Measurements from ENCODE around the gene COBL.

The COBL gene

DNA sequence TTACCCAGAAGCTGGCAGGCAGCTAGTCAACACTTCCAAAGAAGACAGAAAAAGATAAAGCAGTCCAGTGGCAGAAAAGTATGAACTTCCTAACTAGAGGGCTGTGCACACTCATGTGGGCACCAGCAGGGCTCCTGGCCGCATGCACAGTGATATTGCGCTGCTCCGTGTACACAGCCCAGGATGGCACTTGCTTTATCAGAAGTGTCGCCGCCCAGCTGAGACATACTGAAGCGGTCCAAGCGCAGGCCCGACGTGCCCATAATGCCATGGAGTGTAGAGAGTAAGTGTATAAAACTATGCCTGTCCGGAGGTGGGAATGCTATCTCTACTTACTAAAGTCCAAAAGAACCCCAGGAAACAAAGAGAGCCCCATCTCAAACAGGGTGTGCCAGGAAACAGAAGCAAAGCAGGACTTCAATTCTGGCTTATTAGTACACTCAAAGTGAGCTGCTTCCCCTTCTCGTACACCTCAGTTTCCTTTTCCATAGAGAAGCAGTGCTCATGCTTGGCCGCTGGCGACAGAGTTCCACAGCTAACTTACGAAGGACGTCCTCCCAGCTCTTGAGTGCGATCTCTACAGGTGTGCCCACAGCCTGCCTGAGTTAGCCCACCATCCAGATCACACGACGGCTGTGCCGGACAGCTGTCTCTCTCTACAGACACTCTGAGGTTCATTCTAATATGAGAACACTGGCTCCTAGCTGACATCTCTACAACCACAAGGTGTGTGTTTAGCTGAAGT lies 234.3 kb downstream of the COBL start:
- no peak for TF ChIP-seq TCF12 (IDR thresholded peaks at IDR 0.05; ENCODE audit: low read depth)
- TF ChIP-seq YY1 (IDR thresholded peaks at IDR 0.05; ENCODE audit: low read depth), result no peak

DNA sequence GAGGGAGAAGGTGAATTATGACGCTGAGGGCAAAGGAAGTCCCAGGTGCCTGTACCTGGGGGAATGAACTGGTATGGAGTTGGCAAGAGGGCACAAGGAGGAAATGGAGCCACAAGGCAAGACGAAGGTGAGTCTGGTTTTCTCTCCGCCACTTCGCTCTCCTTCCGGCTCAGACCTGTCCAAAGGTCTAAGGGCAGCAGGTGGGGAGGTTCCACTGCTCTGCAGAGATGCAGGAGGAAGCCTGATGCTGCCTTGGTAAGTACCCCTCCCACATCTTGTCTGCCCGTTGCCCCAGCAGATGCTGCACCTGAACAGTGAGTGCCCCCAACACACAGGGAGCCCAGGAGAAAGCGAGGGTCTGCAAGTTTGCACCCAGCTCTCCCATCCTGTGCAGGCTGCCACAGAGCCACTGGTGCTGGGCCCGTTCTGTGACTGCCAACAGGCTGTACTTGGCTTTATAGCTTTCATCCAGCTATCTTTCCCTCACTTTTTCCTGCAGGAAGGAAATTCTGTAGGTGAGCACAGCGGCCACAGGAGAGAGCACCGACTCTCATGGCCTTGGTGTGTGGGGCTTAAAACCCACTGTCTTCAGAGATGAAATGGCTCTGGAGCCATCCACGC lies 235.2 kb downstream of the COBL start:
- TF ChIP-seq EGR1 (IDR thresholded peaks at IDR 0.05), result no peak
- no peak for TF ChIP-seq TCF12 (IDR thresholded peaks at IDR 0.05; ENCODE audit: low read depth)
- no peak for TF ChIP-seq ZBTB7A (IDR thresholded peaks at IDR 0.05; ENCODE audit: low read depth)
- no peak for TF ChIP-seq CREB1 (IDR thresholded peaks at IDR 0.05; ENCODE audit: low read depth)

DNA sequence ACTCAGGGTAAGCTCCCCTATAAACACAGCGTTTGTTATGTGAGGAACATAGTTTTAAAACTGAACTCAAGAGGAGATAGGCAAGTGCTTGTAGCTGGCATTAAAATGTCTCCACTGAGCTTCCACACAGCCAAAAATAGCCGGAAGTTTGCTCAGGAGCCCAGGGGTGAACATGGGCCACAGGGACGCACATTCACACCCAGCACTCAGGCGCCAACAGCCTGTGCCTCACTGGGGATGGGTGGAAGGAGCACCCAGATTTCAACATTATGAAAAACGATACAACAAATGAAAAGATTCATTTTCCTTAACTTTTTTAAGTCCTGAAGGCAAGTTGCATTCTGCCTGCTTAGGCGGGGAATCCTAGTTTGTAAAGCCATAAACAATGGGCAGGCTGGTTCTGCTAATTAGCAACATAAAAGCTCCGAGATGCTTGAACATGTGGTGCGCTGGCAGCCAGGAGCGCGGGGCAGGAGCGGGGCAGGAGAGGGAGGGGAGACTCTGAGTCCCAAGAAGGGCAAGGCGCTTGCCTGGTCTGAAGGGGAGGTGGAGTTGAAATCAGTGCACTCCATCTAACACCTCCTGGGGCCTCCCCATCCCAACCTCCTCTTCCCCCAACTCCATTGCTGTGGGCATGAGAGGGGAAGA lies 235.9 kb downstream of the COBL start:
- TF ChIP-seq, protein P1, sequence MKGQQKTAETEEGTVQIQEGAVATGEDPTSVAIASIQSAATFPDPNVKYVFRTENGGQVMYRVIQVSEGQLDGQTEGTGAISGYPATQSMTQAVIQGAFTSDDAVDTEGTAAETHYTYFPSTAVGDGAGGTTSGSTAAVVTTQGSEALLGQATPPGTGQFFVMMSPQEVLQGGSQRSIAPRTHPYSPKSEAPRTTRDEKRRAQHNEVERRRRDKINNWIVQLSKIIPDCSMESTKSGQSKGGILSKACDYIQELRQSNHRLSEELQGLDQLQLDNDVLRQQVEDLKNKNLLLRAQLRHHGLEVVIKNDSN (IDR thresholded peaks at IDR 0.05), result no peak
- TF ChIP-seq, protein P2, sequence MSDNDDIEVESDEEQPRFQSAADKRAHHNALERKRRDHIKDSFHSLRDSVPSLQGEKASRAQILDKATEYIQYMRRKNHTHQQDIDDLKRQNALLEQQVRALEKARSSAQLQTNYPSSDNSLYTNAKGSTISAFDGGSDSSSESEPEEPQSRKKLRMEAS (IDR thresholded peaks at IDR 0.05), result no peak
- no peak for TF ChIP-seq TAF1 (IDR thresholded peaks at IDR 0.05; ENCODE audit: low read depth)
- TF ChIP-seq RAD21 (IDR thresholded peaks at IDR 0.05; ENCODE audit: low read depth), result no peak
- no peak for TF ChIP-seq NFIC (IDR thresholded peaks at IDR 0.05)
- TF ChIP-seq CEBPB (IDR thresholded peaks at IDR 0.05), result no peak
- TF ChIP-seq YY1 (IDR thresholded peaks at IDR 0.05; ENCODE audit: low read depth), result no peak

DNA sequence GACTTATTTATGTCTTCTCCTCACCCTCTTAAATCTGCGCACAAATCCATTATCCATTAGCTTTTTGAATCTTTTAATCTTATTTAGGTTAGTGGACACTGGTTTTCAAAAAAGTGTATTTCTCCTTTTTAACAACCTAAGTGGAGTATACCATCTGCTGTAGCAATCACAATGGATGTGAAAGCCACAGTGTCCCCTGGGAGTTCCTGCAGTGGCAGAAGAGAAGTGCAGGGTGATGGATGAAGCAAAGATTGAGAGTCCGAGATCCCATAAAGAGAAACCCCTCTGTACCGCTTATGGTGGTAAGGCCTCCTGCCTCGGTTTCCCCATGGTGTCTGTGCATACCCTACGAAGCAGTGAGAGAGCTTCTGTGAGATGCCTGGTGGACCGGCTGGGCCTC lies 236.4 kb downstream of the COBL start:
- no peak for TF ChIP-seq NFIC (IDR thresholded peaks at IDR 0.05)
- no peak for TF ChIP-seq CREB1 (IDR thresholded peaks at IDR 0.05; ENCODE audit: low read depth)
- TF ChIP-seq RAD21 (IDR thresholded peaks at IDR 0.05; ENCODE audit: low read depth), result no peak
- TF ChIP-seq EGR1 (IDR thresholded peaks at IDR 0.05), result no peak
- no peak for TF ChIP-seq CEBPB (IDR thresholded peaks at IDR 0.05)
- TF ChIP-seq TCF12 (IDR thresholded peaks at IDR 0.05; ENCODE audit: low read depth), result no peak
- TF ChIP-seq TEAD4 (IDR thresholded peaks at IDR 0.05), result no peak
- TF ChIP-seq, protein P1 (IDR thresholded peaks at IDR 0.05), result no peak
- no peak for TF ChIP-seq ZBTB7A (IDR thresholded peaks at IDR 0.05; ENCODE audit: low read depth)
- TF ChIP-seq FOXM1 (IDR thresholded peaks at IDR 0.05; ENCODE audit: borderline replicate concordance, low read depth), result no peak
- no peak for TF ChIP-seq YY1 (IDR thresholded peaks at IDR 0.05; ENCODE audit: low read depth)

DNA sequence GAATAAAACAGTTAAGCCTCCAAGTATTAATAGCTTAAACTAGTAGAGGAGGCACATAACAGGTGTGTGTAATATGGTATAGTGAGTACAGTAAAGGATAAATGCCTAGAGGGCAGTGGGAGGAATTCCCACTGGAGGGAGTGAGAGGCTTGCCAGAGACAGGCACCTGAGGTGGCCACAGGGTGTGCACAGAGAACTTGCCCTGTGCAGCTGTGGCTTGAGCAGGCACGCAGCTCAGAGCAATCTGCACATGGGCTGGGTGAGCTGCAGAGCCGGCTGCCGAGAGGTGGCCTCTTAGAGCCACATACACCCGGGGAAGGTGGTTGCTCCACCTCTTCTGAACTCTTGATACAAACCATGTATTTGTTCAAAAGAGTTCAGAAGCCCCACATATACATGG lies 237.1 kb downstream of the COBL start:
- TF ChIP-seq, protein P1 (IDR thresholded peaks at IDR 0.05), result no peak
- no peak for TF ChIP-seq YY1 (IDR thresholded peaks at IDR 0.05; ENCODE audit: low read depth)
- TF ChIP-seq ZBTB7A (IDR thresholded peaks at IDR 0.05; ENCODE audit: low read depth), result no peak
- no peak for TF ChIP-seq RAD21 (IDR thresholded peaks at IDR 0.05; ENCODE audit: low read depth)
- TF ChIP-seq FOXM1 (IDR thresholded peaks at IDR 0.05; ENCODE audit: borderline replicate concordance, low read depth), result no peak
- TF ChIP-seq, protein P3, sequence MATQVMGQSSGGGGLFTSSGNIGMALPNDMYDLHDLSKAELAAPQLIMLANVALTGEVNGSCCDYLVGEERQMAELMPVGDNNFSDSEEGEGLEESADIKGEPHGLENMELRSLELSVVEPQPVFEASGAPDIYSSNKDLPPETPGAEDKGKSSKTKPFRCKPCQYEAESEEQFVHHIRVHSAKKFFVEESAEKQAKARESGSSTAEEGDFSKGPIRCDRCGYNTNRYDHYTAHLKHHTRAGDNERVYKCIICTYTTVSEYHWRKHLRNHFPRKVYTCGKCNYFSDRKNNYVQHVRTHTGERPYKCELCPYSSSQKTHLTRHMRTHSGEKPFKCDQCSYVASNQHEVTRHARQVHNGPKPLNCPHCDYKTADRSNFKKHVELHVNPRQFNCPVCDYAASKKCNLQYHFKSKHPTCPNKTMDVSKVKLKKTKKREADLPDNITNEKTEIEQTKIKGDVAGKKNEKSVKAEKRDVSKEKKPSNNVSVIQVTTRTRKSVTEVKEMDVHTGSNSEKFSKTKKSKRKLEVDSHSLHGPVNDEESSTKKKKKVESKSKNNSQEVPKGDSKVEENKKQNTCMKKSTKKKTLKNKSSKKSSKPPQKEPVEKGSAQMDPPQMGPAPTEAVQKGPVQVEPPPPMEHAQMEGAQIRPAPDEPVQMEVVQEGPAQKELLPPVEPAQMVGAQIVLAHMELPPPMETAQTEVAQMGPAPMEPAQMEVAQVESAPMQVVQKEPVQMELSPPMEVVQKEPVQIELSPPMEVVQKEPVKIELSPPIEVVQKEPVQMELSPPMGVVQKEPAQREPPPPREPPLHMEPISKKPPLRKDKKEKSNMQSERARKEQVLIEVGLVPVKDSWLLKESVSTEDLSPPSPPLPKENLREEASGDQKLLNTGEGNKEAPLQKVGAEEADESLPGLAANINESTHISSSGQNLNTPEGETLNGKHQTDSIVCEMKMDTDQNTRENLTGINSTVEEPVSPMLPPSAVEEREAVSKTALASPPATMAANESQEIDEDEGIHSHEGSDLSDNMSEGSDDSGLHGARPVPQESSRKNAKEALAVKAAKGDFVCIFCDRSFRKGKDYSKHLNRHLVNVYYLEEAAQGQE (IDR thresholded peaks at IDR 0.05; ENCODE audit: low read depth), result no peak
- no peak for TF ChIP-seq CEBPB (IDR thresholded peaks at IDR 0.05)
- TF ChIP-seq, protein P2 (IDR thresholded peaks at IDR 0.05), result no peak
- no peak for TF ChIP-seq CREB1 (IDR thresholded peaks at IDR 0.05; ENCODE audit: low read depth)

DNA sequence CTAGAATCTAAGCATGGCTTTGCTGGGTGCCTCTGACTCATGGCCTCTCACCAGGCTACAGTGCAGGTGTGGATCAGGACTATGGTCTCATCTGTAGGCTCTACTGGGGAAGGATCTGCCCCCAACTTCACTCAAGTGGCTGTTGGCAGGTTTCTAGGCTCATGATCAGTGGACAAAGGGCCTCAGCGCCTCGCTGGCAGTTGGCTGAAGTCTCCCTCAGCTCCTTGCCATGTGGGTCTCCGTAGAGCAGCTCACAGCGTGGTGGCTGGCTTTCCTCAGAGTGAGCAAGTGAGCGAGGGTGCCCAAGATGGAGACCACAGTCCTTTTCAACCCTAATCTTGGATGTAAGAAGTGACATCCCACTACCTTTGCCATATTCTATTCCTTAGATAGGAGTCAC lies 238.0 kb downstream of the COBL start:
- TF ChIP-seq NFIC (IDR thresholded peaks at IDR 0.05) (no peak), CEBPB (IDR thresholded peaks at IDR 0.05) (no peak), TAF1 (IDR thresholded peaks at IDR 0.05; ENCODE audit: low read depth) (no peak), EGR1 (IDR thresholded peaks at IDR 0.05) (no peak), TCF12 (IDR thresholded peaks at IDR 0.05; ENCODE audit: low read depth) (no peak)
- TF ChIP-seq, protein P3 (IDR thresholded peaks at IDR 0.05; ENCODE audit: low read depth), result no peak
- TF ChIP-seq, protein P2 (IDR thresholded peaks at IDR 0.05), result no peak
